ENCODE measurements around the gene ZFPM1.
A peak's percentile ranks its signal among the peaks of the same experiment; 100 is the strongest.

Gene ZFPM1

DNA sequence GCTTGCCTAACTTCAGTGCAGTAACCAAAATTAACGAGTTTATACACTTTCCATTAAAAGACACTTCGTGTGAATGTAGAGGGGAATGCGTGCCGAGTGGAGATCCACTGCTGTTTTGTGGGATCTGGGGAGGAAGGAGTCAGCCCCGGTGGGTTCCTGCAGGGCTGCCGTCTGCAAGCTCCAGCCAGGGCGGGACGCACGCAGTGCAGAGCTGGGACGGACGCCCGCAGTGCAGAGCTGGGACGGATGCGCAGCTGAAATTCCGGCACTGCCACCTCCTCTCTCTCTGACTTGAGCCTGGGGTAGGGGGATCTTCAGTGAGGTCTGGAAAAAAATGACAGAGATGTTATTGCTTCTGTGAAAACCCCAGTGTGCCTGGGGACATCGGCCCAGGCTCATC lies 100.7 kb downstream of the ZFPM1 start:
- TF ChIP-seq, protein P1, sequence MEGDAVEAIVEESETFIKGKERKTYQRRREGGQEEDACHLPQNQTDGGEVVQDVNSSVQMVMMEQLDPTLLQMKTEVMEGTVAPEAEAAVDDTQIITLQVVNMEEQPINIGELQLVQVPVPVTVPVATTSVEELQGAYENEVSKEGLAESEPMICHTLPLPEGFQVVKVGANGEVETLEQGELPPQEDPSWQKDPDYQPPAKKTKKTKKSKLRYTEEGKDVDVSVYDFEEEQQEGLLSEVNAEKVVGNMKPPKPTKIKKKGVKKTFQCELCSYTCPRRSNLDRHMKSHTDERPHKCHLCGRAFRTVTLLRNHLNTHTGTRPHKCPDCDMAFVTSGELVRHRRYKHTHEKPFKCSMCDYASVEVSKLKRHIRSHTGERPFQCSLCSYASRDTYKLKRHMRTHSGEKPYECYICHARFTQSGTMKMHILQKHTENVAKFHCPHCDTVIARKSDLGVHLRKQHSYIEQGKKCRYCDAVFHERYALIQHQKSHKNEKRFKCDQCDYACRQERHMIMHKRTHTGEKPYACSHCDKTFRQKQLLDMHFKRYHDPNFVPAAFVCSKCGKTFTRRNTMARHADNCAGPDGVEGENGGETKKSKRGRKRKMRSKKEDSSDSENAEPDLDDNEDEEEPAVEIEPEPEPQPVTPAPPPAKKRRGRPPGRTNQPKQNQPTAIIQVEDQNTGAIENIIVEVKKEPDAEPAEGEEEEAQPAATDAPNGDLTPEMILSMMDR (IDR thresholded peaks at IDR 0.05), result no peak
- no peak for TF ChIP-seq ZFX (IDR thresholded peaks at IDR 0.05; ENCODE audit: borderline replicate concordance)
- no peak overlapping the region for H3K27ac ChIP-seq

- H3K27ac ChIP-seq, result no peak overlapping the region
- TF ChIP-seq, protein P1 (IDR thresholded peaks at IDR 0.05), result no peak
- no peak for TF ChIP-seq ZFX (IDR thresholded peaks at IDR 0.05; ENCODE audit: borderline replicate concordance)
Observed at GRCh38 chr16:88554711-88555264, 101.7 kb downstream of the ZFPM1 start.

DNA sequence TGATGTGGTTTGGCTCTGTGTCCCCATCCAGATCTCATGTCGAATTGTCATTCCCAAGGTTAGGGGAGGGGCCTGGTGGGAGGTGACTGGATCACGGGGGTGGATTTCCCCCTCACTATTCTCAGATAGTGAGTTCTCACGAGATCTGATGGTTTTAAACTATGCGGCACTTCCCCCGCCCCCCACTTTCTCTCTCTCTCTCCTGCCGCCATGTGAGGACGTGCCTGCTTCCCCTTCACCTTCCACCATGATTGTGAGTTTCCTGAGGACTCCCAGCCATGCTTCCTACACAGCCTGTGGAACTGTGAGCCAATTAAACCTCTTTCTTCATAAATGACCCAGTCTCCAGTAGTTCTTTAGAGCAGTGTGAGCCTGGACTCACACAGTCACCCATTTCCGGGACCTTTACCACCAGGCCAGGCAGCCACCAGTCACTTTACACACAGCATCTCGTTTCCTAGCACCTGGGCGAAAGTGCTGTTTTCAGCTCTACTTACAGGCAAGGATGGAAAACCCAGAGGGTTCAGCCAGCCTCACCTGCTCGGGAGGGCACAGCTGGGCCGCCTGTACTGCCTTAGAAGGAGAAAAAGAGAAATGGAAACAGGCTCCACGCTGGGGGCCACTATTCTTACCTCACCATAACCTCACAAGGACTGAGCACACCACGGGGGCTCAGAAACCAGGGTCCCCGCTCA lies 103.4 kb downstream of the ZFPM1 start:
- TF ChIP-seq ZFX (IDR thresholded peaks at IDR 0.05; ENCODE audit: borderline replicate concordance), result no peak
- TF ChIP-seq, protein P1 (IDR thresholded peaks at IDR 0.05), result no peak
- no peak overlapping the region for H3K27ac ChIP-seq

GRCh38 chr16:88558457-88559442 lies 105.7 kb downstream of the ZFPM1 start:
- TF ChIP-seq ZFX (IDR thresholded peaks at IDR 0.05; ENCODE audit: borderline replicate concordance), result no peak
- TF ChIP-seq, protein P1 (IDR thresholded peaks at IDR 0.05), result peak; percentile 73
- no peak overlapping the region for H3K27ac ChIP-seq

- H3K27ac ChIP-seq, result no peak overlapping the region
- TF ChIP-seq ZFX (IDR thresholded peaks at IDR 0.05; ENCODE audit: borderline replicate concordance), result no peak
- TF ChIP-seq, protein P1 (IDR thresholded peaks at IDR 0.05), result no peak
Observed at GRCh38 chr16:88560714-88561484, 107.8 kb downstream of the ZFPM1 start.

DNA sequence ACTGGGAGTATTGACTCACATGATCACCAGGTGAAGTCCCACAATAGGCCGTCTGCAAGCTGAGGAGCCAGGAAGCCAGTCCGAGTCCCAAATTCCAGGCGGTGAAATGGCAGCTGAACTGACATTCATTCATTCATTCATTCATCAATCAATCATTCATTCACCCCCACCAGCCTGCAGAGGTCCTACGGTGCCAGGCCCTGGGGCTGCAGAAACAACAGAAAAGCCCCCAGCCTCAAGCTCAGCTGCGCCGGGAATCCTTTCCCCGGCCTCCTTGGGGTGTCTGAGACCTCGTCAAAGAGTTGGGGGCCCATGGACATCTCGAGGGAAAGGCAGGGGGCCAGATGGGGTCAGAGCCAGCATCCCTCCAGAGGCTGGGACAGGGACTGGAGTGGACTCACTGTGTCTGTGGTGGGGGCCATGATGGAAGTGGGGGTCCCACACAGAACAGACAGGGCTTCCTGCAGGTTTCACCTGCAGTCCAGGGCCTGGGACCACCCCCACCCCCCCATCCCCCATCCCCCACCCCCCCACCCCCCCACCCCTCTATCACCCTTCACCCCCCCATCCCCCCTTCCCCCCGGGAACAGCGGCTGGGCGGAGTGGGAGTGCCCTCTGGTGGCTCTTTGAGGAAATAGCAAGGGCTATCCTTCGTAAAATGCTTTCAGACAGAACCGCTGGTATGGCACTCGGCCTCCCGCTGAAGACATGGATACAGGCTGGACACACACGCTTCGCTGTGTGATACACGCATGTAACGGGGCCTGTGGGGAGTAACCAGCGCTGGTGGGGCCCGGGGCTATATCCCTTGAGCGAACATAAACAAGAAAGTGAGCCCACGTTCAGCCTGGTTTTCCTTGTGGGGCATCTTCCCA lies 108.6 kb downstream of the ZFPM1 start:
- no peak overlapping the region for H3K27ac ChIP-seq

More for the DNA sequence above, 108.6 kb downstream of the ZFPM1 start:
- no peak for TF ChIP-seq ZFX (IDR thresholded peaks at IDR 0.05; ENCODE audit: borderline replicate concordance)
- TF ChIP-seq, protein P1 (IDR thresholded peaks at IDR 0.05), result peak; percentile 70

Measured in 22Rv1 (cell line).